ENCODE results near the gene TBC1D22A.
"Not testable (repeated sequence)": the region's sequence is repeated elsewhere in the genome, so short reads cannot be mapped to it uniquely, and the experiment has no call there.

Gene TBC1D22A

GRCh38 chr22:47156352-47157092, 394.1 kb downstream of the TBC1D22A start:
- DNase-seq (ENCODE audit: low spot score) = no peak

GRCh38 chr22:47157093-47157420, 394.6 kb downstream of the TBC1D22A start:
- DNase-seq (ENCODE audit: low spot score) = no peak

DNA sequence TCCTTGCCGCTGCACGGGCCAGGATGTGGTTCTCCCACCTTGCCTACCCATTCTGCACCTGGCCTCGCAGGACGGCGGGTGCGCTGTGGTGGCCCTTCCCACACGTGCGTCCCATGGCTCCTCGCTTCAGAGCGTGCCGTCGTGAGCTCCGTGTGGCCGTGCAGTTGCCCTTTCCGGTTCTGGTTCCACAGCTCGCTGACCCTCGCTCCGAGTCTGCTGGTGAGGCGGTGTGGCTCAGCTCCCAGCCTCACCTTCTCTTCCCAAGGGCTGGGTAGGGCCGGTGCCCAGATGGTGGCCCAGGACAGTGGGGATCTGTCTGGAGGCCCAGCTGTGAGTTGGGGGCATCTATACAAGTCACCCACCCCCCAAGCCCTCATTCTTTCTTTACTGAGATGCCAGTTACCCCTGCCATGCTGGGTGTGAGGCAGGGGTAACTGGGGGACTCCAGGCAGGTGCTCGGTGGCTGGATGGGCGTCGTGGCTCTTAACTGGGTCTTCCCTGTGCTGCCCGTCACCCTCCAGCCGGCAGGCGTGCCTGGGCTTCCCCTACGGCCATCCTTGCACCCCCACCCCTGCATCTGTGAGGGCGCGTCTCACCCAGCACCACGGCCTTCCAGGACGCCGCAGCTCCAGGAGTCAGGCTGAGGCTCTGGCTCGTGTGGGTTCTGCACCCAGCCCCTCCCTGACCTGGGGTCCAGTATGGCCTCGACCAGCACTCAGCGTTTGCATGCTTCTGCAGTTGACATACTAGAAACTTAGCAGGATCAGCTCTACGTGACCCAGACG, 395.2 kb downstream of the TBC1D22A start:
- no peak for DNase-seq (ENCODE audit: low spot score)

DNA sequence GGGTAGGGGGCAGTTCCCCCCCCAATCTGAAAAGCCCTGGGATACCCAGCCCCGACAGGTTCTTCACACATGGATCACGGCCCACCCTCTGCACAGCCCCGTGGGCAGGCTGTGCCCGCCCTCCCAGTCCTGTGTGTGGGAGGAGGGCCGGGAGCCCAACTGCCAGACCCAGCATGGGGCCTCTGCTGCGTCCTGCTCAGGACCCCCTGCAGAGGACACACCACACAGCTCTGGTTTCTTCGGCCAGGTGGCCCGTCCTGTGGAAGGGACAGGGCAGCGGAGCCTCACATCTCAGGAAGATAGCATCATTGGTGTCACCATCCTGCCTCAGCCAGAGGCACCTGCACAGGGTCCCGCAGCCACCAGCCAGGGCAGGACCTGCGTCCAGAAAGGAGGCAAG, 396.0 kb downstream of the TBC1D22A start:
- DNase-seq (ENCODE audit: low spot score) = no peak

DNA sequence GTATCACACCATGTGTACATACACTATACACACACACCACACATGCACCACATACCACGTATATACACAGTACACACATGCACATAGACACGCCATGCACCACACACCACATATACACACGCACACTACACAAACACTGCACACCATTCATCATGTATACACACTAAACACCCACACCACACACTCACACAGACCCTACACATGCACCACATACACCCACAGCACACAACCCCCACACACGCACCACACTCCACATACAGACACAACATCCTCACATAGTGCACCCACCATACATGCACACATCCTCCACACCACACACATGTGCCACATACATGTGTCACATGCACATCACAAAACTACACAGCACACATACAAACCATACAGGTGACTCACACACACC, 397.1 kb downstream of the TBC1D22A start:
- DNase-seq (ENCODE audit: low spot score) = no peak

GRCh38 chr22:47160141-47160541, 397.7 kb downstream of the TBC1D22A start:
- no peak for DNase-seq (ENCODE audit: low spot score)

- DNase-seq (ENCODE audit: low spot score) = no peak
Measured at GRCh38 chr22:47160781-47161520, 398.5 kb downstream of the TBC1D22A start.

- DNase-seq (ENCODE audit: low spot score) = no peak
Measured at GRCh38 chr22:47161631-47162030, 399.2 kb downstream of the TBC1D22A start.

DNA sequence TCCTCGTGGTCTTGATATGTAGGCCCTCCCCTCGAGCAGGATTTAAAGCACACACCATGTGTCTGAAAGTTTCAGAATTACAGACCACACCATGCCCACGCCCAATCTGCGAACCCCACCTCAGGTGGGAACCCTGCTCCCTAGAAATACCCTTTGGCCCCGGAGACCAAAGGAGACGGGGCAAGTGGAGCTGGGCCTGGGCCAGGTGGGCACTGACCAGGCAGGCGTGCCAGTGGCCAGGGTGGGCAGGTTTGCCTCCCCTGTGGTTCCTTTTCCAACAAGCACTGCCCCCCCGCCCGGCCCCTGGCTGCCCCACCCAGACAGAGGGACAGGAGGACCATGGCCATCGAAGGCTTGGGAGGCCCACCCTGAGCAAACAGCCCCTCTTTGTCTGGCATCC, 400.4 kb downstream of the TBC1D22A start:
- no peak for DNase-seq (ENCODE audit: low spot score)

DNA sequence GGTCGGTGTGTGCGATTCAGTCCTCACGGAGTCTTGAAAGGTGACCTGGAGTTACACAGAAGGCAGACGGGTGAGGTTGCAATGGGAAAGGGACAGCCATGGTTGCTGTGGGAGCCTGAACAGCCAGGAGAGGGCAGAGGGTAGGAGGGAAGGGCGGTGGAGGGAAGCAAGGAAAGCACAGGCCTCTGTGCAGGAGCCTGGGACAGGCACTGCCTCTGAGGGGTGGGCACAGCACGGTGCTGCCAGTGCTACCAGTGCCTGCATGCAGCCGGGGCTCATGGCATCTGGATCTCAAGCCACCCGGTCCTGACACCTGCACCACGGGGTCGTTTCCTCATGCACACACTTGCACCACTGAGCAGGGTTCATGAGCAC, 401.0 kb downstream of the TBC1D22A start:
- no peak for DNase-seq (ENCODE audit: low spot score)

DNA sequence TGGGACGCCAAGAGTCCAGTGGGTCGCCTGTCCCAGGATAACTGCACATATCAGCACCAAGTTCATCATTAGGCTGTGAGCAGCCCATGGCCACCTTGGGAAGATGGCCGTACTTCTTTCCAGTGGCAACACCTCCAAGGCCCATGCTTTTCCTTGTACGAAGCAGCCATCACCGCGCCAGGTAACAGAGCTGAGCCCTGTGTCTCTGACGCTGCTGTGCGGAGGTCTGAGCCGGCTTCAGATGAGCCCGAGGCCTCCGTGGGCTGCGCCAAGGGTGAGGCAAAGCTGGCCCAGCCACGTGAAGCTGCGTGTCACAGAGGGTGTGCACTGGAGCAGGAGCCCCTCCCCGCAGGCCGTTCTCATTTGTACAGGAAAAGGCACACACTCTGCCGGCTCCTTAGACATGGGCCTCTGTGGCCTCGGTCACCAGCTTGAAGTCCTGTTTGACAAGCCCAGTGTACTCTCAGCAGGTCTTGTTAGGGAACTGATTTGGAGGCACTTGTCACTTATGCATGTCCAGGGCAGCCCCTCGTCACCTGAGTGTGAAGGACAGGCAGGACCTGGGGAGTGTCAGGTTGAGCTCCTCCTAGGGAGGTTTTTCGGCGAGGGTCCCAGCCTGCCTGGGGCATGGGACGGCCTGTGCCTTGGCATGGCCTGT, 401.5 kb downstream of the TBC1D22A start:
- DNase-seq (ENCODE audit: low spot score) = no peak

DNA sequence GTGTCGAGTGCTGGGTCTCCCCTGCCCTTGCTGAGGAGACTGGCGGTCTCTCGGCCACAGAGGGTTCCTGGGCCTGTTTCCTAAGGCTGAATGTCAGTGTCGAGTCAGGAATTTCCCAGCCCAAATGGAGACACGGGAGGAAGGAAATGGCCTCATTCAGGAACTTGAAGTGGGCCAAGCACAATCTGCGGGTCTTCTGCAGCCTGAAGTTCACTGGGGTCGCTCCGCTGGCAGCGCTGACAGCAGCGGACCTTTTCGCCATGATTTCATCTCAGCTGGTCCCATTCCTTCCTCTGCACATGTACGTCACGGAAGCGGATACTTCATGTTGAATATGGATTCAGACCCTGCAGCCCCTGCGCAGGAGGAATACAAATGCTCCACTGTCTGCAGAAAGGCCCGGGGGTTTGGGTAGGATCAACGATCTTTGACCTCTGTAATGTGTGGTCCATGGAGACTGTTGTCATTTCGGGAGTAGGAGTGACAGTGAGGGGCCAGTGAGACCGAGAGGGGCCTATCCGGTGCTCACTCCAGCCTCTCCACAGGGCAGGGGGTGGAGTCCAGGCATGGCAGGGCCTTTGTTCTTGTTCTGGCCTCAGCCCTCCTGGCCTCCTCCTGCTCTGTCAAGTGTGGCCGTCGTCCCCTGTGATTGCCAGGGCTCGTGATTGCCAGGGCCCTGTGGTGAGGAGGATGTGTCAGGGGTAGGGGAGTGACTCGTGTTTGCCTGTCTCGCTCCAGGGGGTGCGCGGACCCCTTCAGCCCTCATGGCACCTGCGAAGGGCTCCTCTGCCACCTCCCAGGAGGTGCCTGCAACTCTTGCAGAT, 402.3 kb downstream of the TBC1D22A start:
- DNase-seq (ENCODE audit: low spot score) = no peak

DNA sequence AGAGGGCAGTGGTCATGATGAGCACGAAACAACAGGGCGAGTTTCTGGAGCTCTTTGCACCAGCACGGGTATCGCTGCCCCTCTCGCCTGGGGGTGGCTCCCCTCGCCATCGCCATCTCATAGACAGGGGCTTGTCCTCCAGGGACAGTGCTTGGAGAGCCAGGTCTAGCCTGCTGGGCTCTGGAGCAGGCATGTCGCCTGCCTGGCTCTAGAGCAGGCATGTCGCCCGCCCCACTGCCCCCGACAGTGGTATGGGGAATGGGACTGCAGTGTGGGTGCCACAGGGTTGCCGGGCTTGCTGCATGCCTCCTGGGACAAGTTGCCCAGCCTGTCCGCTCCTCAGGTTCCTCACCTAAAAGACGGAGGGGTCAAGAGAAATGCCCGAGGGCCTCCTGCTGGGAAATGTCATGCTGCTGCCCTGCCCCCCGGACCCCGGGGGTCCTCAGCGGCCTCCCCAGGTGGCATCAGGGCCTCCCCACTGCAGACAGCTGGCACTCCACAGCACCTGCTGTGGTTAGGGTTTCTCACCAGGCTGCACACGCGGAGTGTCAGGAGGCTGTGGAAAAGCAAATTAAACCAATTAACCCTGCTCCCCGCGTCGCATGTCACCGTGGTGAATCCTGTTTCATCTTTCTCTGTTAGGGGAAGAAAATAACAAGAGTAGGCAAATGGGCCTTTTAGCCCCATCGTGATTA, 403.0 kb downstream of the TBC1D22A start:
- no peak for DNase-seq (ENCODE audit: low spot score)

DNA sequence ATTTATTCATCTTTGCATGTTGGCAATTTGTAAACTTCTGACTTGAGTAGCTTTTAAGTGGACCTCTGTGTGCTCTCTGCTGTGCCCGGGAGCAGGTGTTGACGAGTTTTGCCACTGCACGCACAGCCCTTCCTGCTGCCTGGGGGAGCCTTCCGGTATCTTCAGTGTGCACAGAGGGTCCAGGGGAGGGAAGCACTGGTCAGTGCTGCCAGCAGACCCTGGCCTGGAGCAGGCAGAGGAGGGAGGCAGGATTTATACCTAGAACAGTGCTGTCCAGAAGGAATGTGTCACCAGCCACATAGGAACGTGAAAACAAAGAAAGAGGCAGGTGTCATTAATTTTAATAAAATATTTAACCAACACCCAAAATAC, 403.6 kb downstream of the TBC1D22A start:
- DNase-seq (ENCODE audit: low spot score) = no peak

DNA sequence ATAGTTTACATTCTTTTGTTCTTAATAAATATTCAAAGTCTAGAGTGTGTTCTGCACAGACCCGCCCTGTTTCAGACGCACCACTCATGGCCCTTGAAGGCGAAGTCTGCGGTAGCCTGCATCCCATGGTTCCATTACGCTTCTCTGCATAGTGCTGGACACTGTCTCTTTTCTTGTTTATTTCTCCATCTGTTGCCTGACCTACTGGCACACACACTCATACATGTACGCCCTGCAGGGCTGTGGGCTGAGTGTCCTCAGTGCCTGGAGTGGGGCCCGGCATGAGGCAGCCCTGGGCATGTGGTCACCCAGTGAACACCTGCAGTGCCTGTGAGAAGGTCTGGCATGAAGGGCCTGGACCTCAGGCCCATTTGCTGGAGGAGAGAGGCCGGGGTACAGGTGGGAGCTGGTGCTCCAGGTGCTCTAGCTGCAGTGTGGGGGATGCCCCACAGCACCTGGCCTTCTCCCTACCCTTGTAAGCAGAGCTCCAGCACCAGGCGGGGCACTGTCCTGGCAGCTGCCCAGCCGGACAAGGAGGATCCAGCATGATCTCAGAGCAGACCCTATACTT, 404.1 kb downstream of the TBC1D22A start:
- no peak for DNase-seq (ENCODE audit: low spot score)

GRCh38 chr22:47167056-47167455, 404.6 kb downstream of the TBC1D22A start:
- DNase-seq (ENCODE audit: low spot score) = no peak

GRCh38 chr22:47167921-47168320, 405.5 kb downstream of the TBC1D22A start:
- not testable (repeated sequence) for DNase-seq (ENCODE audit: low spot score)

DNA sequence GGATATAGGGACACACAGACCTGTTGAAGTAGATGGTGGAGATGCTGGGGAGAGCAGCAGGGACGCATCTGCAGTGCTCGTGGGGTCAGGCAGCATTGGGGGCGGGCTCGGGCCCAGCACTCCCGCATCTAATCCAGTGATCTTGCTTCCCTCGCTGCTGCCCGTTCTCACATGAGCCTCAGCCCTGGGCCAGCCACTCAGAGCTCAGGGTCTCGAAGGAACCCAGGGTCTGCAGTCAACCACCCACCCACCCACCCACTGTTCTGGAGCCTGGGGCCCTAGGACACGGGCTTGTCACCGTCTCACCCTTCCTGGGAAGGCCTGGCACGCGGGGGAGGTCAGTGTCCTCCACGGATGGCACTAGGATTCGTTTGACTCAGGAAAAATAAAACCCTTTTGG, 406.0 kb downstream of the TBC1D22A start:
- no peak for DNase-seq (ENCODE audit: low spot score)

- no peak for DNase-seq (ENCODE audit: low spot score)
Measured at GRCh38 chr22:47168900-47169800, 406.7 kb downstream of the TBC1D22A start.

DNA sequence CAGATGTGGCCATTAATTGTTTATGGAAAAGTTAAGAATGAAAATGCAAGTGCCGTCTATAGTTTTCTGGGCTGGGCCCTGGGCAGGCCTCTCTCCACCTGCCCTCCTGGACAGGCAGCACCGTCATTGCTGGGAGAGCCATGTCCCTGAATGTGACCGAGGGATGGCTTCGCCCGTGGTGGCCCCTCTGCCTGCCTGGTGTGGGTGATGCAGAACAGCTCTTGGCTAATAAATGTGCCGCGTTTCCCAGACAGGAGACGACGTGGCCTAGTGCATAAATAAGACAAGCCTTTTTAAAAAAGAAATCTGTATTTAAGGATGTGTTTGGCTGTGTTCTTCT, 407.3 kb downstream of the TBC1D22A start:
- DNase-seq (ENCODE audit: low spot score) = no peak
